GM19467 (cell line): ENCODE data around the gene OR9A2.

Experiments used
- ATAC-seq: cut with Tn5 transposase; IDR thresholded peaks from one replicate; pipeline ENCODE4 v1.9.1; 2021; ENCODE audit warnings: mild to moderate bottlenecking, moderate library complexity; ENCODE audit not compliant: unreplicated experiment

Gene OR9A2, protein sequence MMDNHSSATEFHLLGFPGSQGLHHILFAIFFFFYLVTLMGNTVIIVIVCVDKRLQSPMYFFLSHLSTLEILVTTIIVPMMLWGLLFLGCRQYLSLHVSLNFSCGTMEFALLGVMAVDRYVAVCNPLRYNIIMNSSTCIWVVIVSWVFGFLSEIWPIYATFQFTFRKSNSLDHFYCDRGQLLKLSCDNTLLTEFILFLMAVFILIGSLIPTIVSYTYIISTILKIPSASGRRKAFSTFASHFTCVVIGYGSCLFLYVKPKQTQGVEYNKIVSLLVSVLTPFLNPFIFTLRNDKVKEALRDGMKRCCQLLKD

DNA sequence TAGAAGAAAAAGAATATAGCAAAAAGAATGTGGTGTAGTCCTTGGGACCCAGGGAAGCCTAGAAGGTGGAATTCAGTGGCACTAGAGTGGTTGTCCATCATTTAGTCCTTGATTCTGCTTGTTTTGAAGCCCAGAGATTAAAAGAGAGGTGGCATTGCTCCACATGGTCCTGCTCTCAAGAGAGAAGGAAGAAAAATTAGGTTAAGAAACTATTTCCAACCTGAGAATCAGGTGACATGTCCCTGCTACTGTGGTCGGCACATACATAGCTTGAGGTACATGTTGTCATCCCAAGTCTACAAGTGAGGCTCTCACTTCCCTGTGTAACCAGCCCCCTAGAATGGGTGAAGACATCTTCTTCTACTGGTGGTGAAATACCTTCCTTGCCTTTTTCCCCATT lies at the start of gene OR9A2:
Gene OR9A2 (minus strand): TSS at position 101 of the 400 bp plus-strand sequence. CDS start 0 bp downstream, at position 101.
- ATAC-seq: no peak

DNA sequence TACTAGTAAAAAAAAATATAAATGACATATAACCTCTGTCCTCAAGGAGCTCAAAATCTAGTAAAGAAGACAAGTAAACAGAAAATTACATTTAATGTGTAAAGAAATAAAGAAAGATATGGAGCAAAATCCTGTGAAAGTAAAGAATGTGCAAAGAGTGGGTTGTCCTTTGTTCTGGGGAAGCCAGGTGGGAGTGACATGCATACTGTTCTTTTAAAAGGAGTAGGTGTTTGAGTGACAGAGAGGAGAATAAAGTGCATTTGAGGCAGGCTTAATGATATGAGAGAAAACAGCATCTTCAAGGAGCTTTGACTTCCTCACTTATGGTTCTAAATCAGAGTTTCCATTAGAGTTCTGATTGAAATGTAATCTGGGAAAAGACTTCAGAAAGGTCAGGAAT lies 47.2 kb upstream of the OR9A2 start:
- ATAC-seq: no peak

DNA sequence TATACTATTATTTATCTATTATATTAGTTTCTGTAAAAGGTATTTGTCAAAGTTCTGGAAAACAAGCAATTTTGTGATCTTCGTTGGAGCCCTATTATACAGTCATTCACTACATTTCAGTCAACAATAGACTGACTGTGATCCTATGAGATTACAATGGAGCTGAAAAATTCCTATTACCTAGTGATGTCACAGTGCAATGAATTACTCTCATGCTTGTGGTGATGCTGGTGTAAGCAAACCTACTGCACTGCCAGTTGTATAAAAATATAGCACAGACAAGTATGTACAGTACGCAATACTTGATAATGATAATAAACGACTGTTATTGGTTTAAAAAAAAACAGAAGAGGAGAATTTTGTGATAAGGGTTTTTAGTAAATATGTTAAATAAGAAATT lies 46.6 kb upstream of the OR9A2 start:
- ATAC-seq: no peak

DNA sequence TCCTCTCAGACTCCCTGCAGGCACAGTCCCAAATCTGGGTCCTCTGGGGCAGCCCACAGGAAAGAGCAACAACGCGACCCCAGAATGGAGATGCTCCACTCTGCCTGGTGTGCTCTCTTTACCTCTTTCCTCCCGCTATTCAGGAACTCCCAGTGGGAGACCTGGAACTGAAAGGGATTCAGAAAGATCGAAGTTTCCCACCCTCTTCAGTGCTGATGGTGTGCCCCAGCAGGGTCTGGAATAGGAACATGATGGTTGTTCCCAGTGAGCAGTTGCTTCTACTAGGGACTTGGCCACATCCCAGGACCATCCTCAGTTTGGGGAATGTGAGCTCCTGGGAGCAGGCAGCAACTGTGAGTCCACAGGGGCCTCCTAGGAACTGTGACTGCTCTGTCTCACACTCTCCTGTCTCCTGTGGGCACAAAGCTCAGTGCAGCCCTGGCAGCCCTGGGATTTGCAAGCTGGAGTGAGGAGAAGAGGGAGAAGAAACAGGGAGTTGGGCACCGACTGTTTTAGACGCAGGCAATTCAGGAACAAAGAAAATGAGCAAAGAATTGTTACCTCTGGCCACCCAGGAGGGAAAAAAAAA lies 43.1 kb upstream of the OR9A2 start:
- no peak for ATAC-seq

DNA sequence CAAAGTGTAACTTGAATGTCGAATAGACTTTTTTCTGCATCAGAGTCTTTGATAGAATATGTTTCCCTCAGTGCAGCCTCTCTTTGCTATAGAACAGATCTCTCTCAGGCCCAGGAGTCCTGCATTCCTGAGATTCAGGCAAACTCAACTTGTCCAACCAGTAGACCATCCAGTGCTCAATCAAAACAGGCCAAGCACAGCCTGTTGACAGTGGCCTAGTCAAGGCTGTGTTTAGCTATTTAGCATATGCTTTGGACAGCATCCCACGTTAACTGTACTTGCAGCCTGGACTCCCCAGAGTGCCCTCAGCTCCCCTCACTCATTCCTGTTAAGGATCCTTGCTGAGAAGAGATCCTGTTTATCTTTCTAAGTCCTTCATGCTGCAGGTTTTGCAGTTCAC lies 41.5 kb upstream of the OR9A2 start:
- no peak for ATAC-seq

DNA sequence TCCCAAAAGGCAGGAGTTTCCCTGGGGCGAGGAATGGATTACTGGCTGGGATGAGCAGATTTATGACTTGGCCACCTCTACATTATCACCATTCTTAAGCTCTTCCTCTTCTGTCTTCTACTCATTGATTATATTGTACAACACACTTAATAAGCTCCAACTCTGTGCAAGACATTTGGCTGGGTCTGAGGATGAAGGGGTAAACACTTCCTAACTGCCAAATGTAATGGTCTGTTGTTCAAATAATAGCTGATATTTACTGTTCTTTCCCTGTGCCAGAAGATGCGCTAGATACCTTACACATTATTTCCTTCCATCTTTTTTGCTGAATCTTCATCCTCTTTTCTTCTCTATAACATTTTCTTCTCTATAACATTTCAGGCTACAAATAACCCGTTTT lies 36.8 kb upstream of the OR9A2 start:
- no peak for ATAC-seq

DNA sequence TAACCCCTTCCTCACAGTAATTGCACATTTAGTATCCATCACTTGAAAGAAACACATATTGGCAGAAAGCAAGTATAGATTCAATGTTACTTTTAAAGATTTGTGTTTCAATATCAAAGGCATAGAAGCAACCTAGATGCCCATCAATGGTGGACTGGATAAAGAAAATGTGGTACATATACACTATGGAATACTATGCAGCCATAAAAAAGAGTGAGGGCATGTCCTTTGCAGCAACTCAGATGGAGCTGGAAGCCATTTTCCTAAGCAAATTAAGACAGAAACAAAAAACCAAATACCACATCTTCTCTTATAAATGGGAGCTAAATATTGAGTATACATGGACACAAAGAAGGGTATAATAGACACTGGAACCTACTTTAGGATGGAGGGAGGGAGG lies 28.8 kb upstream of the OR9A2 start:
- ATAC-seq: no peak

DNA sequence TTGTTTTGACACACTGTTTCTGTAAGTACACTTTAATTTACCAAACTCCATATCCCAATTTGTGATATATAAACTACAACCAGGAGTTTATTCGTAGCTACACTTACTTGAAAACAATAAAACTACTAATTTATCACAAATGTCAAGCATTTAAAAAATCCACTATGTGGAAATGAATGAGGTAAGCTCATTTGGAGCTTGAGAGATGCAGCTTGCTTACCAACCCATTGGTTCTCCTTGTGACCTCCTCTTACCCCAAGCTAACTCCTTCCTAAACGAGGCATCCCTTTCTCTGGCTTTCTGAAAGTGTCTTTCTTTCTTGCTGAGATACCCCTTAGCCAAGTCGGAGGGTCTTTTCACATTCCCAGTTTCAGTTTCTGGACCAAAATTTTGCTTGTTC lies 27.7 kb upstream of the OR9A2 start:
- ATAC-seq: no peak

DNA sequence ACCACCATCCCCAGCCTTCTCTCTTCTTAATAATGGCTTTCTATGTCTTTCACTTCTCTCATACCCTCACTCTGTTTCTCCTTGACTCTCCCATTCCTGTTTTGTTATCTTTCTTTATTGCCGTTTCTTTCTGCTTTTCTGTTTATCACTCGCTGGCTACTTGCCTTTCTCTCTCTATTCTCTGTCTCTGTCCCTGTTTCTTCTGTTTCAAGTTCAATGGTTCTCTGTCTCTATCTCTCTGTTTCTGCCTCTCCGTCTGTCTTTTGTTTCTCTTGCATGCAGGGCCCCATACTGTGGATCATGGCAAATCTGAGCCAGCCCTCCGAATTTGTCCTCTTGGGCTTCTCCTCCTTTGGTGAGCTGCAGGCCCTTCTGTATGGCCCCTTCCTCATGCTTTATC lies 25.1 kb upstream of the OR9A2 start, which contains the start of gene OR6V1:
Gene OR6V1 (plus strand): TSS at position 301 of the 400 bp plus-strand sequence. CDS start 0 bp downstream, at position 301.
- ATAC-seq: no peak

DNA sequence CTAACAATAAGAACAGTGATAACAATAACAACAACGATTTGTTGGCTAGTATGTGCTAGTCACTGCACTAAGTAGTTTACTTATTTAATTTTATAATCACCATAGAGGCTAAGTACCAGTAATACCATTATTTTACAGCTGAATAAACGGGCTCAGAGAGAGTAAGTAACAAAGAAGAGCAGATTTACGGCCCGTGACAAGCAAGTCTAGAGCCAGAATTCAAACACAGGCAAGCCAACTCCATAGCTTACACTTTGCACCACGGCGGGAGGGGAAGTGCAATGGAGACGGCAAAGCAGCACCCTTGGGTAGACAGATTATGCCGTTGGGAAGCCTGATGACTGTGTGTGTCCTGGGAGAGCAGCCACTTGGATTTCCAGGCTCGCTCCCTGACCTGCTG lies 24.0 kb upstream of the OR9A2 start:
- no peak for ATAC-seq

DNA sequence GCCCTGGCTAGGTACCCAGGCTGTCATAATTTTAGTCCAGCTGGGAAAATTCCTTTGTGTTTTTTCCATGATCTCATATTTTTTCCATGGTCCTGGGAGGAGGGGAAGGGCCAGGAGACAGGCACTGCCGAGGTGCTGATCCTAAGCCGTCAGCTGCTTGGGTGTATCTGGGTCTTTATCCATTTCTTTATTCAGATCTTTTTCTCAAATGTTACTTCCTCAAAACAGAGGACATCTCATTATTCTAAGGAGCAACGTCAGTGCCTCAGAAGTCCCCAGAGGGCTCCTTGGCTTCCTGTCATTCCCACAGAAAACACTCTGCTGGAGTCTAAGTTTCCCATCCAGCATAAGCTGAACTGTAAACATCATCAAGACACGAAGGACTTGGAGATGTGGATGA lies 22.4 kb upstream of the OR9A2 start:
- no peak for ATAC-seq

DNA sequence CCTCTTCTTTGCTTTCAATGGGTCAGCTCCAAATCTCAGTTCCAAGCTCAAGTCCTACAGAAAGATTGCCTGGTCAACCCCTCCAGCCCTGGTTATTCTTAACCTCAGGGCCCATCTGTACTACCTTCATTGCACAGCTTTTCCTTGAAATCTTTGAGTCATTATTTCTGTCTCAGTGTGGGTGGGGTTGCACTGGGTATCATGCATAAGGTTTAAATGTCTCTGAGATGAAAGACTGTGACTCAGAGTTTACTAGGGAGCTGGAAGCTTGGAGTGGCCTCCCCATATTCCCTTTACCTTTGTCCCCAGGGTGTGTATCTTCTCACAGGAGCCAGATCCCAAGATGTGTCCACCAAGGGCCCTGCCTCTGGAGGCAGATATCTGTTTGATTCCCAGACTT lies 21.9 kb upstream of the OR9A2 start:
- no peak for ATAC-seq

DNA sequence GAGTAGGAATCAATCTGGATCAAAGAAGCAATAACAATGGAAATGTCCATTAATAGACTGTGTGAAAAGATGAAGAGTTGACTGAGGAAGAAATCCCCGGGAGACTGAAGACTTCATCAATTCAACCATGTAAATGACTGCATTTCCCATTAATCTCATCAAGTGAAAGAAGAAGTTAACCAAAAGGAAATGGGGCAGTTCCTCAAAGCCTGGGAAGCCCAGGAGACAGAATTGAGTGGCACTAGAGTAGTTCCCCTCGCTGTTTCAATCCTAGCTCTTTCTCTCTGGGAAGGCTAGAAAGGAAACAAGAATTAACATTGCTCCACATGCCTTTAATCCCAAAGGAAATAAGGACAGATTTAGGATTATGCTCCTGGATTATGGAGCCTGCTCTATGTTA lies 20.4 kb upstream of the OR9A2 start:
- no peak for ATAC-seq

DNA sequence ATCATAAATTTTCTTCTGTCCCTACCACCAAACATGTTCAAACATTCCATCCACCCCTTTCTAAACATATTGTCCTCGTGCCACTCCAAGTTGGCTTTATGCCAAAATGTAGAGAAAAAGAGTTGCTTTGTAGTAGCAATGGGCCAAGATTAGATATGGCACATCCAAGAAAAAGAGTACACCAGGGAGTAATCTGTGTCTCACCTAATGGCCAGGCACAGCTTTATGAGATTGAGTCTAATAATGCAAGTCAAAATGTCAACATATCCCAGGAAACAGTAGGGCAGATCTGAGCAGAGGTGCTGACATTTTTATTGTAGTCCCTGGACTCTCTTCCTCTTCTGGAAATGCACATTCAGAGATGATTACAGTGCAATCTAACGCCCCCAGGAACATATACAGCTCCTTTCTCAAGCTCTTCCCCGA lies 19.5 kb upstream of the OR9A2 start:
- no peak for ATAC-seq

DNA sequence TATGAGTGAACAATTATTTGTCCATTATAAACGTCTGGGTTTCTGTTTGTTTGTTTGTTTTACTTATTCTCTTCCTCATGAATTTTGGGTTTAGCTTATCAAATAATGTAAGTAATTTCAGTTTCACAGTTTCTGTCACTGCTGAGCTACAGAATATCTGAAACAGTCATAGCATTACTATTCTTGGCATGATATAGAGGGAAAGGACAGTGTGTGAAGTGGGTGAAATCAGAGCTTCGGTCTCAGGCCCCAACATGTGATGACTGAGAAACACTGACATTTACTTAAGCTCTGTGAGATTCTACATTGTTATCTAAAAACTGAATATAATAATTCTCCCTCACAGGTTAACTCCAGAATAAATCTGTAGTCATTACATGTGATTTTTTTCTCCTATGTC lies 16.5 kb upstream of the OR9A2 start:
- no peak for ATAC-seq

DNA sequence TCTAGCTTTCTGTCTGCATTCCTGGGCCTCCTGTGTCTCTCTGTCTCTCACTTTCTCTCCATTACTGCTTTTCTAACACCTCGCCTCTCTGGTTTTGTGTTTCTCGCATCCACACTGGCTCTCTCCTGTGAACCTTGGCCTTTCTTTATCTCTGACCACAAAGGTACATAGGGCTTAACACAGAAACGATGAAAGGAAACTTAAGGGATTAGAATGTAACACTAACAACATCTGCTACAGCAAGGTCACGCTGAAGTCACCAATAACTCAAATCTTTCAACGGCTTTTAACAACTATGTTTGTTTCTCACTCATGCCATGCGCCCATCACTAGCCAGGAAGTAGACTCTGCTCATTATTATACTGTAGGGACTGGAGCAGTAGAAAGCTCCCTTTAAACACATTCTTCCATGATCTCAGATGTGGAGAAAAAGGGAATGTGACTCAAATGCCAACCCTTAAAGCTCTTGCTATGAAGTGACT lies 15.9 kb upstream of the OR9A2 start:
- no peak for ATAC-seq

DNA sequence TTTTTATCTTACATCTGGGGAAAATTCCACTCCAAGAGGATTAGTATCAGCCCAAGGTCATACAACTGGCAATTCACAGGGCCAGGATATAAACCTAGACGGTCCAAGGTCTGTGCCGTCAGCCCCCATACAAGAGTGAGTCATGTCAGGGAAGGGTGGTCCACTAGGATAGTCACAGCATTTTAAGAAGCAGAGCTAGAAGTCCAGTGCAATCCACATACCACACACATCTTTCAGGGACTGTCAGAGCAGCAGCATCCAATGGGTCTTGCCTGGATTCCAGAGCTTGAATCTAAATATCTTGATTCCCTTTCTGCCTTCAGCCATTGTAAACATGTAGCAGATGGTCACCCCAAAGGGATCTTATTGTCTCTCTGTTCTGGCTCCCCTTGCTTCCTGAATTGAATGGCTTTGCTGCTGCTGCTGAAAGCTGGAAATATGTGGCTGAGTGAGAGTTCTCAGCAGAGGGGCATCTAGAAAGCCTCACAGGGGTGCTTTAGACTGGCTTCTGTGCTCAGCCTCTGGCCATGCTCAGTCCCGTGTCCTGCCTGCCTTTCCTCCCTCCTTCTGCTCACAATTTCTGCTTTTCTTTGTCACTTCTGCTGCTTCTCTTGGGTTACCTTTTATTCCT lies 15.3 kb upstream of the OR9A2 start:
- ATAC-seq: no peak

DNA sequence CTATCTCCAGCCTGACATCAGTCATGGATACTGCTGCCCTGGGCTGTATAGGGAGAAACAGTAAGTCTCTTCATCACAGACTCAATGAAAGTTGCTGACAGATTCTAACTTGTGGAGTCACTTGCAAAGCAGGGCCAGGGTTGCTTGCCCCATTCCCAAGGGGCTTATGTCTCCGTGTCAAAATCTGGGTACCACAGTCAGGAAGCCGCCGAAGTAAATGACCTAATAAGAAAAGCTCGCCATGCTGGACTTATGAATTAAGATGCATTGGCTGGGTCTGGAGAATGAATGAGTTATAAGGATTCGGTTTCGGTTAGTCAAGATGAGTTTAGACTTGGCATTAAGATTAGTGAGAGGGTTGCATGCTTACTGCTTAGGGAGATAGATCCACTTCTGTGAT lies 14.4 kb upstream of the OR9A2 start:
- ATAC-seq: no peak

DNA sequence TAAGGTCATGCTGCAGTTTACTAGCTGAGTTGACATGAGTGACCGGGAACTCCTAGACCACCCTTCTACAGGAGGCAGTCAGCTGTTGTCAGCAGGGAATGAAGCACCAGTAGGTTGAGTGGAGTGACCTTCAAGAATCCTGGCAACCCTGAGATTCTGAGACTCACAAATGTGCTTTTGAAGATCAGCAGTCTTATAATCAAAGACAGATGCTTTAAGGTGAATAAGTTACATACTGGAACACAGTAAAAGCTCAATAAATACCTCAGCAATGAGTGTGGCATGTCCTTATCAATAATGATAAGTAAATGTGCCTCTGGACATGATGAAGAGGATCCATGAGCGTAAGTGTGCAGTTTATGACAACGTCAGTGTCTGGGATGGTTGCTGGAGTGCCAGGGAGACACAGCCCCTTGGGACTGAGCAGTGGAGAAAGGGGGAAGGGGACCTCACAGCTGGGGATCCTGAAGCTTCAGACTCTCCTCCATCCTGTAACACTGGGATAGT lies 13.3 kb upstream of the OR9A2 start:
- no peak for ATAC-seq

DNA sequence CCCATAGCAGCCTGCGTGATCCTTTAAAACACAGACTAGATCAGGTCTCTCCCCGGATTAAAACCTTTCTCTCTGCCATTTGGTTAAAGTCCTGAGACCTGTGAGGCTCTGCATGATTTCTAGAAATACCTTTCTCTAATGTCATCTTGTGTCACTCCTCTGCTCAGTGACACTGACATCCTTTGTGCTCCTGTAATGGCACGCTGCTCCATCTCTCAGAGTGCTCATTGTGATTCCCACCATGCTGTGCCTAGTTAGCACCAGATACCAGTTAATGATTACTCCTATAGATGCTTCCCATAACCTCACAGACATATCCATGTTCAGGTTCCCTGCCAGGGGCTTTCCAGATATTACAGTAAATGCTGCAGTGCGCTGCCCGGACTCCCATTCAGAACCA lies 11.7 kb upstream of the OR9A2 start:
- ATAC-seq: no peak

DNA sequence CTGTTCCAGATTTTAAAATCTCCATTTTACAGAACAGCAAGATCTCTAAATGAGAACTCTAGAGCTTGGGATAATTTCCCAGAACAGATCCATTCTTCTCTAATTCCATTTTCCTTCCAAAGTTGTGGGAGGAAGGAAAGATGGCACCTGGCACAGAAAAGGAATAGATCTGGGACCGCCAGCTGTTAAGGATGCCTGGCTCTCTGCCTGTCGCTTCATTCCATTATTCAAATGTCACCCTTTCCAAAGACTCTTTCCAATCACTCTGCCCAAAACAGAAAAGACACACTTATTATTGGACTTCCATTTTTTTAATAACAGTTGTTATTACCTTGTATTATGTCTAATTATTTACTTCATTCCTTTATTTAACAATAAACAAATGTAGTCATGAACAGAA lies 751 bp upstream of the OR9A2 start:
- ATAC-seq: no peak

DNA sequence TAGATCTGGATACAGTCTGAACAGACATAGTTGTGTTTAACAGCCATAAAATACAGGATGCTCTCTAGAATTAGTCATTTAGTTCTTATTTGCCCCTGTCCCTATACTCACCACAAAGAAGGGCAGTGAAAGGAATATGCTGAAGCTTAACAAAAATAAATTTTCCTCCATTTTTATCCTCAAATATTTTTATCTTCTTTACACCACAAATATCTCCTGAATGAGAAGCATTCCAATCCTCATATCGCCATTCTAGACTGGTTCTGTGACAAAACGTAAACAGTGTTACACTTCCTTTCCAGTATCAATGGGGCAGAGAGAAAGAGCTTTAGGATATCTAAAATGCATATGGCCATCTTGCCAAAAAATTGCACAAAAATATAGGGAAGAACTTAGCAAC lies 1.6 kb downstream of the OR9A2 start:
- no peak for ATAC-seq
